Ovary (tissue), 3 donors: ENCODE data around the gene ZRANB2.

Source experiments
- POLR2A ChIP-seq: fragments of 450-650 bp; IDR thresholded peaks from one replicate; pipeline ENCODE4 v1.6.1; 2017; ENCODE audit warnings: antibody characterized with exemption, mild to moderate bottlenecking, moderate library complexity
- TF ChIP-seq, protein P1 (sequence below), 3 donors: fragments of 450-650 bp in 2 of 3; fragments of 200-600 bp in 1 of 3; IDR thresholded peaks; one replicate each; pipeline versions ENCODE4 v1.5.1 to v1.8.0; 2016 to 2022; ENCODE audit warnings: antibody characterized with exemption in 3 of 3, mild to moderate bottlenecking in 1 of 3
- donor health status: DM: no; HTN: no; CAD: no.

DNA sequence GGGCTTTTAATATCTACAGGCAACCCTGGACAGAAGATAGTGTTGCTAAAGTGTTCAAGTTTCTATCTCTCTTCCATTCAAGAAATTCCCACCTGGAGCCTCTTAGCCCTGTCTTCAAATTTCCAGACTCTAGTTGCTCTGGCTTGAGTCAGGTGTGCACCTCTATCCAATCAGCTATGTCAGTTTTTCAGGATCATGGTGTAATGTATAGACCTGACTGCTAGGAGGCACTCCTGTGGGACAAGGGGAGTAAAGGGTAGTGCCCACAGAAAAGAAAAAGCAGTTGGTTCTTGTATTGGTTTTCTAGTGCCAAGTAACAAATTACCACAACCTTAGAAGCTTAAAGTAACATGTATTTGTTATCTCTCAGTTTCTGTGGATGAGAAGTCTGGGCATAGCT is 6.2 kb upstream of the ZRANB2 start:
- TF ChIP-seq POLR2A = no peak
- TF ChIP-seq, protein P1, sequence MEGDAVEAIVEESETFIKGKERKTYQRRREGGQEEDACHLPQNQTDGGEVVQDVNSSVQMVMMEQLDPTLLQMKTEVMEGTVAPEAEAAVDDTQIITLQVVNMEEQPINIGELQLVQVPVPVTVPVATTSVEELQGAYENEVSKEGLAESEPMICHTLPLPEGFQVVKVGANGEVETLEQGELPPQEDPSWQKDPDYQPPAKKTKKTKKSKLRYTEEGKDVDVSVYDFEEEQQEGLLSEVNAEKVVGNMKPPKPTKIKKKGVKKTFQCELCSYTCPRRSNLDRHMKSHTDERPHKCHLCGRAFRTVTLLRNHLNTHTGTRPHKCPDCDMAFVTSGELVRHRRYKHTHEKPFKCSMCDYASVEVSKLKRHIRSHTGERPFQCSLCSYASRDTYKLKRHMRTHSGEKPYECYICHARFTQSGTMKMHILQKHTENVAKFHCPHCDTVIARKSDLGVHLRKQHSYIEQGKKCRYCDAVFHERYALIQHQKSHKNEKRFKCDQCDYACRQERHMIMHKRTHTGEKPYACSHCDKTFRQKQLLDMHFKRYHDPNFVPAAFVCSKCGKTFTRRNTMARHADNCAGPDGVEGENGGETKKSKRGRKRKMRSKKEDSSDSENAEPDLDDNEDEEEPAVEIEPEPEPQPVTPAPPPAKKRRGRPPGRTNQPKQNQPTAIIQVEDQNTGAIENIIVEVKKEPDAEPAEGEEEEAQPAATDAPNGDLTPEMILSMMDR (IDR thresholded peaks at IDR 0.05) = no peak
